Peyer's patch (tissue), 4 donors: ENCODE measurements around the gene DMWD.

Source experiments
- CTCF ChIP-seq, 6 experiments: fragments of 450-650 bp in 4 of 6; fragments of 200-600 bp in 2 of 6; sonication (generic) in 1 of 6; IDR thresholded peaks; one replicate each; pipeline ENCODE4 v1.5.1; 2017 to 2019; ENCODE audit warnings: antibody characterized with exemption in 6 of 6, mild to moderate bottlenecking in 3 of 6, moderate library complexity in 1 of 6
- POLR2A ChIP-seq, 2 donors: fragments of 450-650 bp; IDR thresholded peaks; one replicate each; pipeline ENCODE4 v1.5.1; 2017; ENCODE audit warnings: antibody characterized with exemption in 2 of 2, mild to moderate bottlenecking in 2 of 2, moderate library complexity in 2 of 2

DNA sequence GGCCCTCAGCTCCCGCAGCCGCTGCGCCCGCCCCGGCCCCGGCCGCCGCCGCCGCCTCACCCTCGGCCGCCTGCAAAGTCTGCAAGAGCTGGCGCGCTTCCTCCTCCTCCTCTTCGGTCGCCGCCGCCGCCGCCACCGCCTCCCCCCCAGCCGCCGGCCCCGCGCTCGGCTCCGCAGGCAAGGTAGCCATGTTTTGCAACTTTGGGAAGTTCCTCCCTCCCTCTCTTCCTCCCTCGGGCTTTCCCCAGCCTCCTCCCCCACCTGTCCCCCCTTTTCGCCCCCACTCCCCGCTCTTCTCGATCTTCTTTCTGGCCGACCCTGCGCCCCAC lies 24.0 kb downstream of the DMWD start:
- TF ChIP-seq CTCF (IDR thresholded peaks at IDR 0.05) (no peak), POLR2A (IDR thresholded peaks at IDR 0.05) (no peak)
